DMS114 treated with DMSO at 0.1 percent for 48 hours (cell line): ENCODE data around the gene TMEM117.

Experiments
- DNase-seq: peaks from one replicate; lab custom pipeline; 2025; ENCODE audit not compliant: unreplicated experiment; lab: John Stamatoyannopoulos, UW

Gene TMEM117

GRCh38 chr12:44076871-44077270 is 241.0 kb downstream of the TMEM117 start:
- no peak for DNase-seq

GRCh38 chr12:44077294-44077693 is 241.4 kb downstream of the TMEM117 start:
- no peak for DNase-seq

DNA sequence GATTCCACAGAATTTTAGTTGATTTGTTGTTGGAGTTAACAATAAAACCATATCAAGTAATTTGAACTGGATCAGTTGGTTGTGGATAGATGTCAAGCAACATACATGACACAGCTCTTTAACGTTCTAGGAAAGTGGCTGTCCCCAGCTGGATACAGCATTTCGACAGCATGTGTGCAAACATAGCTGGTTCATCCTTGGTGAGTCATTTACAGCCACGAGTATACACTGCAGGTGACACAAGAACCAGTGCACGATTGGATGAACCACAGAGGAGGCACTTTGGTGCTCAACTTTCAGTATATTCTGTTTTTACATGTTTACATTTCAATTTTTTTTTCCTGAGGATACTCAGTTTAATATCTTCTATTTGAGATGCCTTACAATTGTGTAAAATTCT is 242.4 kb downstream of the TMEM117 start:
- DNase-seq = no peak

DNA sequence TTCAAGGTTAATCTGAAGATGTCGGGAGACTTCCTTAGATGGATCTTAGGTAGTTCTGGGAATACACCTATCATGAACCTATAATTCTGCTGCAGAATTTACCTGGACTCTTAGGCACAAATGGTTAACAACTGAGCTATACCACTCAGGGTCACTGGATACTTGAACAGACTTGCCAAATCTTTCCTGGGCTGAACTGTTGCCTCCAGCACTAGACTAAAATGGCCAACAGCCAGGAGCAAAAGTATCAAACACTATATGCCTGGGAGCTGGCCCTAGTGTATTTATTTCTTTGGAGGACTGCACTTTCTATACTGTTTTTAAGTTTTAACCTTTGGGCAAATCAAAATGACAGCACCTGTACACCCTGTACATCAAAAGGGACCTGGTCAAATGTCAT is 252.8 kb downstream of the TMEM117 start:
- no peak for DNase-seq

- no peak for DNase-seq
Measured at GRCh38 chr12:44091948-44092606, 256.2 kb downstream of the TMEM117 start.

- no peak for DNase-seq
Measured at GRCh38 chr12:44098786-44099185, 262.9 kb downstream of the TMEM117 start.

- DNase-seq = no peak
Measured at GRCh38 chr12:44099486-44099885, 263.6 kb downstream of the TMEM117 start.

- no peak for DNase-seq
Measured at GRCh38 chr12:44100264-44100663, 264.4 kb downstream of the TMEM117 start.

DNA sequence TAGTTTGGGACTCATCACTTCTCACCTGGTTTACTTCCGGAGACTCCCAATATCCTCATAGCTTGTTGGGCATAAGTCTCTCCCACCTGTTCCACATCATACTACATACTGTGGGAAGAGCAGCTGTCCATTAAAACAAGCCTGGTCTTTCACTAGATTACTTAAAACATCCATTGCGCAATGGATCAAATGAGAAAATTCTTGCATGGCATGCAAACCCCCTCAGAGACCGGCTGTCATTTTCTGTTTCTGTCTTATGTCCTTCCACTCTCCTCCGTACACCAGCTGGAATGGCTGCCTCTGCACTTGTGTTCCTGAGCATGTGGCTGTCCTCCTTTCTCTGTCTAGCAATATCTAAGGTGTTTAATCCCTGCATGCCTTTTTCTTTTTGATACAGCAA is 265.6 kb downstream of the TMEM117 start:
- DNase-seq = no peak

DNA sequence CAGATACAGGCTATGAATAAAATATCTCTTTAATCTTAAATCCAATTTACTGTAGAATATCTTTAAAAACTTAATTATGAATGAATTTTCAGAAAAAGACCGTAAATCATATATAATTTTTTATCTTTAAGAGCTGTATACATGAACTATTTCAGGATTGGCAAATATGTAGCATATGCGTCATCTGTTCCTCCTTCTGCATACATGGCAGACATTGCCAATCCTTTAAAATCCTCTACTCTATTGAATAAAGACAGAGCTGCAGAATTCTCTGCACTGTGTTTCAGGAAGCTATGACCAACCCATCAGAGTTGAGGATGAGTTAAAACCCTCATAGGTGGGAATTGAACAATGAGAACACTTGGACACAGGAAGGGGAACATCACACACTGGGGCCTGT is 279.0 kb downstream of the TMEM117 start:
- no peak for DNase-seq

- no peak for DNase-seq
Measured at GRCh38 chr12:44117337-44117736, 281.5 kb downstream of the TMEM117 start.

GRCh38 chr12:44118946-44119345 is 283.1 kb downstream of the TMEM117 start:
- DNase-seq = no peak

DNA sequence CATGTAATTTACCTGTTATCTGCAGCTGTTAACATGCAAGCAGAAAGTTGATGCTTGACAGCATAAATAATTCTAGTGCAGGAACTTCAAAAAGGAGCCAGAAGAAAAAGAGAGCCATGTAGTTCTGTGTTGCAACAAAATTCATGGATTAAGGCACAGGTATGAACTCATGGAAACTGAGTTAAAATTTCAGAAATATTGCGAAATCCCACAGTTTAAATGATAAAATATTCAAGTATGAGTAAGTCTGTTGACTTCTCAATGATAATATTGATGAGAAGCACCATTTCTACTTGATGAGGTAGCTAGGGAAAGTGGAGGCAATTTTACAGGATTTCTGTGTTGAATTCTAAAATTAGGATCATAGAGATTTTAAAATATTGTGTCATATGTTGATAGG is 290.9 kb downstream of the TMEM117 start:
- DNase-seq = no peak

- DNase-seq = no peak
Measured at GRCh38 chr12:44127966-44128710, 292.3 kb downstream of the TMEM117 start.

GRCh38 chr12:44143175-44143574 is 307.3 kb downstream of the TMEM117 start:
- DNase-seq = no peak

DNA sequence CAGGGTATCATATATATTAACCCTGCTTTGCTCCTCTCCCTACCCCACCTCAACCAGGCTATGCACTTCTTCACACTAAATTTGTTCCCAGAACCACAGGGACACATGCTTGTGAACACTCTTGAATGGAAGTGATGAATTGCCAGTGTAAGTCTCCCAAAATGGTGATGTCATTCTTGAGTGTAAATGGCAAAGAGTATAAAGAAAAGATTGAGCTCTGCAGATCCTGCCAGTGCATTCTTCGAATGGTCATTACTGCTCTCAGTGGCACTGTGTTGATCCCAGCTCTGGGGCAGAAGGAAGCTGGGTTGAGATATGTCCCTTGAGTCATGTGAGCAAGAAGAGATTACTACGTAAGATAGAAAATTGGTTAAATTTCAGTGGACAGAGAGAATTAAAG is 313.1 kb downstream of the TMEM117 start:
- no peak for DNase-seq

- DNase-seq = no peak
Measured at GRCh38 chr12:44154128-44154527, 318.2 kb downstream of the TMEM117 start.

GRCh38 chr12:44155358-44155757 is 319.5 kb downstream of the TMEM117 start:
- no peak for DNase-seq

- no peak for DNase-seq
Measured at GRCh38 chr12:44157359-44157758, 321.5 kb downstream of the TMEM117 start.

DNA sequence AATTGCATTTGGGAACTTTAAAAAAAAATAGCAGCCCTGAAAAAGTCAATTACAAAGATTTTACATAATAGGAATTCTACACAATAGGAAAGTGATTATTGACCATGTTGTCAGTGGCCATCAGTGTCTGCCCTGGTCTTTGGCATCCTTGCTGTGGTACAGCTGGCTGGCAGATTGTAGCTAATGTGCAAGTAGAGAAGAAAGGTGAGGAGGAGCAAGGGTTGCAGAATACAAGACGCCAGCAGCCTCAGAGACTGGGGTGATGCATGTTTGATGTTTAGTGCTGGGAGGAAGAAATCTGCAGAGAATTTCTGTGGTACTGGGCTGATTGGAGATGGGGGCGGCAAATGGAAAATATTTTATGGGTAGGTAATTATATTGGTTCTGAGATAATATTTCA is 322.9 kb downstream of the TMEM117 start:
- DNase-seq = no peak

- DNase-seq = no peak
Measured at GRCh38 chr12:44159216-44159615, 323.3 kb downstream of the TMEM117 start.

DNA sequence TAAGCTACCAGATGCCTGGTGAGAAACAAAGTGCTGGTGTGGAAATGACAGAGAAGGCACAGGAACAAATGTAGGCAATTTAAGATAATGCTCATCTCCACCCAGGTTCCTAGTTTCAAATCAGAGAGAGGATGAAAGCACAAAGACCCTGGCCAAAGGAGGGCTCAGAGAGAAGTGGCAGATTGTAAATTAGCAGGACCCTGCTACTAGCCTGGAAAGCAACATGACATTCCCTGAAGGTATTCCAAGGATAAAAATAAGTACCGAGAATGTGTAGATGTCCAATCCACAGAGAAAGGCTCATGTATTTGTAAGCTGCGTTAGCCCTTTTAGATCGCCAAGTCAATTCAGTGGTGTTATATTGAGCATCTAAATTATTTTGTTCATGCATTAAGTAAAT is 324.0 kb downstream of the TMEM117 start:
- no peak for DNase-seq

DNA sequence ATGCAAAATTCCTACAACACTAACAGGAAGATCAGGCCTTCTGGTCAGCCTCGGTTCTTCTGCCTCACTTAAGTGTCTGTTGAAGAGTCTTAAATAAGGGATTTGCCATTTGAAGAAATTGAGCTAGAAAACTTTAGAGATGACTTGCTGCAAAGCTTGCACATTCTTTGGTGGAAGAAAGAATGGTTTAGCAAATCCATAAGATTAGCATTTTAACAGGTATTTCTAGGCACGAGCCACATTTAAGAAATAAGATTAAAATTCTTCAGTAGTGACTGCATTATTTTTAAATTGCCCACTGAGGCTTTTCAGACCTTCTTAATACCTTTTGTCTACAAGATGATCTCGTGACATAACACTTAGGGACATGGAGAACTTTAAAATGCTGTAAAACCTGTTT is 327.1 kb downstream of the TMEM117 start:
- no peak for DNase-seq
